Calu3 (cell line): ENCODE data around the gene RASGRP2. TPM values are rescaled to one million over a fixed set of nuclear protein-coding genes. Genes with fewer than 3 reads are reported as not detected.
"Not testable (repeated sequence)": the region's sequence is repeated elsewhere in the genome, so short reads cannot be mapped to it uniquely, and the experiment has no call there.

ENCODE experiments used
- BruUV-seq: library from RNA; stranded (reverse); fragments of 400-500 nt; replicated peaks from 2 replicates; lab custom pipeline; 2021; lab: Mats Ljungman, UMichigan
- CTCF ChIA-PET: fragments of 300-600 bp; sonication (Branson Sonifier 250); formaldehyde crosslinking; loops from one replicate; lab custom pipeline; 2022; ENCODE audit warnings: antibody characterized with exemption; lab: Charles Lee
- DNase-seq: peaks from one replicate; pipeline ENCODE4 v3.0.0; 2022
- H3K27ac Mint-ChIP-seq: one replicate; pipeline ENCODE4 v1.8.0; 2022; ENCODE audit warnings: mixed read lengths; ENCODE audit not compliant: unreplicated experiment
- H3K27me3 Mint-ChIP-seq: one replicate; pipeline ENCODE4 v1.8.0; 2022; ENCODE audit warnings: mixed read lengths; ENCODE audit not compliant: unreplicated experiment
- H3K36me3 Mint-ChIP-seq: one replicate; pipeline ENCODE4 v1.8.0; 2022; ENCODE audit warnings: mild to moderate bottlenecking, moderate library complexity, mixed read lengths; ENCODE audit not compliant: insufficient read depth, unreplicated experiment
- H3K4me1 Mint-ChIP-seq: one replicate; pipeline ENCODE4 v1.8.0; 2022; ENCODE audit warnings: mild to moderate bottlenecking, low read depth, mixed read lengths; ENCODE audit not compliant: unreplicated experiment
- H3K4me3 Mint-ChIP-seq: one replicate; pipeline ENCODE4 v1.8.0; 2022; ENCODE audit warnings: mild to moderate bottlenecking, low read depth, moderate library complexity, mixed read lengths; ENCODE audit not compliant: unreplicated experiment
- H3K9me3 Mint-ChIP-seq: one replicate; pipeline ENCODE4 v1.8.0; 2022; ENCODE audit warnings: low read depth, mixed read lengths; ENCODE audit not compliant: unreplicated experiment
- CTCF ChIP-seq: fragments of 200-600 bp; IDR thresholded peaks from one replicate; pipeline ENCODE4 v1.8.0; 2022; ENCODE audit warnings: antibody characterized with exemption; ENCODE audit not compliant: unreplicated experiment
- intact Hi-C: fragments of 100-400 bp; cut with micrococcal nuclease; formaldehyde crosslinking; loops from one replicate; pipeline ENCODE4 v1.10.0; 2022; ENCODE audit not compliant: unreplicated experiment
- total RNA-seq: library from RNA; stranded (reverse); gene quantifications from 2 replicates; pipeline ENCODE4 v1.2.3, GENCODE V29; 2022

RASGRP2 gene
- total RNA-seq, 1 experiment from 2014 or later: not detected

- no peaks in the 10 kb centered on the region for H3K36me3 Mint-ChIP-seq
- H3K4me3 Mint-ChIP-seq: no peak overlapping the region
- H3K9me3 Mint-ChIP-seq: no peaks in the 10 kb centered on the region
- CTCF ChIA-PET: interaction anchor here (0.6 kb wide), 1 partner anchor 32 kb away, joined by 3 read pairs; no protein-coding TSS in a partner anchor
- TF ChIP-seq CTCF: no peak
- H3K27ac Mint-ChIP-seq: no peak overlapping the region
- no peak for DNase-seq
- H3K27me3 Mint-ChIP-seq: peaks cover 89% of the 10 kb centered on the region
- no TSS peak for BruUV-seq
- peaks cover 10% of the 10 kb centered on the region for H3K4me1 Mint-ChIP-seq
- intact Hi-C loops: no loop called here
Observed at GRCh38 chr11:64711138-64711955, 32.6 kb downstream of the RASGRP2 start.

GRCh38 chr11:64710418-64711137 lies 33.4 kb downstream of the RASGRP2 start:
- TF ChIP-seq CTCF: no peak
- Mint-ChIP-seq H3K4me3 (no peak overlapping the region), H3K36me3 (no peaks in the 10 kb centered on the region), H3K9me3 (no peaks in the 10 kb centered on the region), H3K4me1 (peaks cover 10% of the 10 kb centered on the region), H3K27me3 (peaks cover 89% of the 10 kb centered on the region), H3K27ac (no peak overlapping the region)
- CTCF ChIA-PET: no interaction called here
- BruUV-seq: no TSS peak
- intact Hi-C loops: no loop called here
- DNase-seq: no peak

- no peak overlapping the region for H3K27ac Mint-ChIP-seq
- intact Hi-C loops: no loop called here
Observed at GRCh38 chr11:64705501-64705900, 38.4 kb downstream of the RASGRP2 start.

GRCh38 chr11:64703048-64703447 lies 40.9 kb downstream of the RASGRP2 start:
- Mint-ChIP-seq H3K9me3 (no peaks in the 10 kb centered on the region), H3K4me1 (no peaks in the 10 kb centered on the region), H3K4me3 (no peak overlapping the region), H3K27ac (no peak overlapping the region), H3K27me3 (peaks cover 86% of the 10 kb centered on the region), H3K36me3 (no peaks in the 10 kb centered on the region)
- CTCF ChIA-PET: no interaction called here
- intact Hi-C loops: no loop called here
- DNase-seq: no peak
- no TSS peak for BruUV-seq
- no peak for TF ChIP-seq CTCF

More at GRCh38 chr11:64705501-64705900, 38.4 kb downstream of the RASGRP2 start:
- BruUV-seq: no TSS peak
- no peak for DNase-seq
- Mint-ChIP-seq H3K4me1 (peaks cover 6% of the 10 kb centered on the region), H3K27me3 (peaks cover 86% of the 10 kb centered on the region), H3K36me3 (no peaks in the 10 kb centered on the region), H3K4me3 (no peak overlapping the region), H3K9me3 (no peaks in the 10 kb centered on the region)
- no peak for TF ChIP-seq CTCF
- CTCF ChIA-PET: interaction anchor here (1.3 to 1.9 kb wide), 2 partner anchors 12 to 17 kb away, joined by 3 to 10 read pairs; no protein-coding TSS in a partner anchor

- DNase-seq, intact Hi-C loops, BruUV-seq, H3K9me3 Mint-ChIP-seq, H3K4me1 Mint-ChIP-seq, CTCF ChIA-PET, H3K27ac Mint-ChIP-seq, H3K36me3 Mint-ChIP-seq, H3K4me3 Mint-ChIP-seq: not testable (repeated sequence)
- H3K27me3 Mint-ChIP-seq: peaks cover 89% of the 10 kb centered on the region
Observed at GRCh38 chr11:64701956-64702355, 42.0 kb downstream of the RASGRP2 start.
